Right lobe of liver (tissue), 4 donors: Measurements from ENCODE around the gene BANP.

ENCODE experiments used
- POLR2A ChIP-seq: fragments of 450-650 bp; IDR thresholded peaks from one replicate; pipeline ENCODE4 v1.6.1; 2017; ENCODE audit warnings: antibody characterized with exemption, mild to moderate bottlenecking
- TF ChIP-seq, protein P1 (sequence below), 4 donors: fragments of 200-600 bp in 3 of 4; fragments of 450-650 bp in 1 of 4; IDR thresholded peaks; one replicate each; pipeline versions ENCODE4 v1.5.1 to v1.8.0; 2016 to 2022; ENCODE audit warnings: antibody characterized with exemption in 4 of 4, mild to moderate bottlenecking in 2 of 4
- donor health status: DM: no; HTN: no; CAD: no.
- donor health status: DM: no; HTN: no; CAD: no.
- donor health status: DM: no; HTN: yes; CAD: no.

DNA sequence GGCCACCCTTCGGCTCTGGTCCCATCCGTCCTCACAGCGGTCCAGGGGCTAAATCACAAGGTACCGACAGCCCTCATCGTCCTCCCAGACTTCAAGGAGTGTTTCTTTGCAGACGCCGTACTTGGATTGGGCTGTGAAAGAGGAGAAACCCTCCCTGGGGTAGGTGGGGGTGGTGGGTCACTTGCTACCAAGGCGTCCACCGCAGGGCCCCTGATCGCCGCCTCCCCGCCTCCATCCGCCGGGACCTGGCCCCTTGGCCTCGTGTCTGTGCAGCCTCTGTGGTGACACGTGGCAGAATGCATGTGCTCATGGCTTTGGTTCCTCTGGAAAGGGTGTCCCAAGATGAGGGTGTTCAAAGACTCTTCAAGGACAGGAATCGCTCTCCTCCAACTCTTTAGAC is 151.4 kb downstream of the BANP start:
- TF ChIP-seq, protein P1, sequence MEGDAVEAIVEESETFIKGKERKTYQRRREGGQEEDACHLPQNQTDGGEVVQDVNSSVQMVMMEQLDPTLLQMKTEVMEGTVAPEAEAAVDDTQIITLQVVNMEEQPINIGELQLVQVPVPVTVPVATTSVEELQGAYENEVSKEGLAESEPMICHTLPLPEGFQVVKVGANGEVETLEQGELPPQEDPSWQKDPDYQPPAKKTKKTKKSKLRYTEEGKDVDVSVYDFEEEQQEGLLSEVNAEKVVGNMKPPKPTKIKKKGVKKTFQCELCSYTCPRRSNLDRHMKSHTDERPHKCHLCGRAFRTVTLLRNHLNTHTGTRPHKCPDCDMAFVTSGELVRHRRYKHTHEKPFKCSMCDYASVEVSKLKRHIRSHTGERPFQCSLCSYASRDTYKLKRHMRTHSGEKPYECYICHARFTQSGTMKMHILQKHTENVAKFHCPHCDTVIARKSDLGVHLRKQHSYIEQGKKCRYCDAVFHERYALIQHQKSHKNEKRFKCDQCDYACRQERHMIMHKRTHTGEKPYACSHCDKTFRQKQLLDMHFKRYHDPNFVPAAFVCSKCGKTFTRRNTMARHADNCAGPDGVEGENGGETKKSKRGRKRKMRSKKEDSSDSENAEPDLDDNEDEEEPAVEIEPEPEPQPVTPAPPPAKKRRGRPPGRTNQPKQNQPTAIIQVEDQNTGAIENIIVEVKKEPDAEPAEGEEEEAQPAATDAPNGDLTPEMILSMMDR (IDR thresholded peaks at IDR 0.05): no peak
- TF ChIP-seq POLR2A: no peak
